CD14-positive monocyte (primary cell): ENCODE measurements around the gene GGTLC2. TPM values are rescaled to one million over a fixed set of nuclear protein-coding genes. Genes with fewer than 3 reads are reported as not detected.

ENCODE experiments used
- DNase-seq, 3 donors: peaks; one replicate each; pipeline ENCODE4 v3.0.0-alpha.2; 2011 to 2022
- H2AFZ ChIP-seq: 2 replicates; pipeline ENCODE4 v1.6.0; 2012; ENCODE audit warnings: mild to moderate bottlenecking, low read depth, low read length, inconsistent platforms; ENCODE audit not compliant: insufficient read depth, poor library complexity, severe bottlenecking
- H3K27ac ChIP-seq, 2 donors: 1 replicate in 1 of 2; 2 replicates in 1 of 2; pipeline ENCODE4 v1.5.1; 2012 to 2013; ENCODE audit warnings: low read length in 2 of 2, control low read depth in 1 of 2, inconsistent platforms in 1 of 2, low read depth in 1 of 2, mild to moderate bottlenecking in 1 of 2
- H3K27me3 ChIP-seq, 2 donors: one replicate each; pipeline versions ENCODE4 v1.6.0 to v1.6.1; 2011 to 2013; ENCODE audit warnings: low read length in 2 of 2; ENCODE audit not compliant: control insufficient read depth in 2 of 2, insufficient read depth in 2 of 2
- H3K36me3 ChIP-seq, 2 donors: replicated peaks in 1 of 2; 1 replicate in 1 of 2; 2 replicates in 1 of 2; pipeline versions ENCODE4 v1.5.1 to v1.6.1; 2012 to 2013; ENCODE audit warnings: low read length in 2 of 2, control low read depth in 1 of 2, inconsistent platforms in 1 of 2, mild to moderate bottlenecking in 1 of 2; ENCODE audit not compliant: insufficient read depth in 2 of 2, control insufficient read depth in 1 of 2
- H3K4me1 ChIP-seq, 2 donors: 1 replicate in 1 of 2; 2 replicates in 1 of 2; pipeline versions ENCODE4 v1.5.1 to v1.6.1; 2012 to 2013; ENCODE audit warnings: low read length in 2 of 2, control low read depth in 1 of 2, inconsistent platforms in 1 of 2, mild to moderate bottlenecking in 1 of 2, moderate library complexity in 1 of 2; ENCODE audit not compliant: insufficient read depth in 2 of 2, control insufficient read depth in 1 of 2
- H3K4me2 ChIP-seq: replicated peaks from 2 replicates; pipeline ENCODE3; 2012; ENCODE audit warnings: low read length, moderate library complexity, mild to moderate bottlenecking; ENCODE audit not compliant: poor library complexity, severe bottlenecking; ENCODE audit errors: extremely low read depth
- H3K4me3 ChIP-seq, 3 experiments: fragments of 200-600 bp in 1 of 3; sonication (generic) in 1 of 3; replicated peaks in 1 of 3; 1 replicate in 2 of 3; 2 replicates in 1 of 3; pipeline ENCODE4 v1.5.1; 2011 to 2013; ENCODE audit warnings: low read length in 3 of 3, mild to moderate bottlenecking in 3 of 3, control low read depth in 2 of 3, low read depth in 2 of 3, inconsistent platforms in 1 of 3, moderate library complexity in 1 of 3
- H3K79me2 ChIP-seq: 2 replicates; pipeline ENCODE4 v1.6.0; 2012; ENCODE audit warnings: mild to moderate bottlenecking, control low read depth, inconsistent platforms, low read length, moderate library complexity; ENCODE audit not compliant: insufficient read depth
- H3K9ac ChIP-seq: 2 replicates; pipeline ENCODE4 v1.6.0; 2017; ENCODE audit warnings: low read length, mild to moderate bottlenecking; ENCODE audit not compliant: insufficient read depth, poor library complexity, severe bottlenecking
- H3K9me3 ChIP-seq, 2 donors: replicated peaks in 1 of 2; 1 replicate in 1 of 2; 2 replicates in 1 of 2; pipeline versions ENCODE4 v1.5.1 to v1.6.1; 2012 to 2013; ENCODE audit warnings: low read length in 2 of 2, control low read depth in 1 of 2; ENCODE audit not compliant: control insufficient read depth in 1 of 2, insufficient read depth in 1 of 2
- H4K20me1 ChIP-seq: 2 replicates; pipeline ENCODE4 v1.6.0; 2012; ENCODE audit warnings: mild to moderate bottlenecking, low read length, control low read depth, moderate library complexity; ENCODE audit not compliant: insufficient read depth
- H3K27ac Mint-ChIP-seq, 7 donors: one replicate each; pipeline ENCODE4 v1.8.0; 2020; ENCODE audit warnings: mild to moderate bottlenecking in 7 of 7, mixed read lengths in 7 of 7, moderate library complexity in 6 of 7, inconsistent platforms in 2 of 7
- H3K27me3 Mint-ChIP-seq, 3 donors: one replicate each; pipeline ENCODE4 v1.8.0; 2021 to 2022; ENCODE audit warnings: low read depth in 3 of 3, mild to moderate bottlenecking in 3 of 3, mixed read lengths in 3 of 3, moderate library complexity in 3 of 3, inconsistent platforms in 1 of 3
- H3K36me3 Mint-ChIP-seq, 2 donors: one replicate each; pipeline ENCODE4 v1.8.0; 2020; ENCODE audit warnings: mixed read lengths in 2 of 2, inconsistent platforms in 1 of 2, mild to moderate bottlenecking in 1 of 2
- H3K4me1 Mint-ChIP-seq: one replicate; pipeline ENCODE4 v1.8.0; 2020; ENCODE audit warnings: mild to moderate bottlenecking, mixed read lengths
- H3K4me3 Mint-ChIP-seq, 2 donors: one replicate each; pipeline ENCODE4 v1.8.0; 2020; ENCODE audit warnings: mild to moderate bottlenecking in 2 of 2, mixed read lengths in 2 of 2, moderate library complexity in 1 of 2
- H3K9me3 Mint-ChIP-seq, 7 donors: one replicate each; pipeline ENCODE4 v1.8.0; 2020 to 2022; ENCODE audit warnings: mixed read lengths in 7 of 7, mild to moderate bottlenecking in 6 of 7, moderate library complexity in 6 of 7, inconsistent platforms in 2 of 7
- WGBS: methylation state at CpG from one replicate; pipeline ENCODE4 v1.1.5; 2013; ENCODE audit warnings: missing lambda C conversion rate; ENCODE audit not compliant: insufficient coverage; 5-methylcytosine and 5-hydroxymethylcytosine counted together
- intact Hi-C, 2 donors: fragments of 100-400 bp; cut with micrococcal nuclease; formaldehyde crosslinking; loops; one replicate each; pipeline versions ENCODE4 v1.15.0 to v1.15.1; 2023
- polyA plus RNA-seq, 3 donors: library from polyadenylated mRNA; depleted of rRNA in 1 of 3; unstranded in 2 of 3; stranded (reverse) in 1 of 3; fragments of 300-500 nt in 2 of 3; fragments of >200 nt in 1 of 3; fragmentation: Illumina TruSeq in 2 of 3; gene quantifications; 1 replicate in 2 of 3; 2 replicates in 1 of 3; pipeline ENCODE4 v1.2.3, GENCODE V29; 2012 to 2021
- TF ChIP-seq, protein P1 (sequence below): fragments of 200-600 bp; IDR thresholded peaks from one replicate; pipeline ENCODE4 v1.8.0; 2022; ENCODE audit warnings: antibody characterized with exemption, mild to moderate bottlenecking

The GGTLC2 gene
- polyA plus RNA-seq, 3 donors: not detected

DNA sequence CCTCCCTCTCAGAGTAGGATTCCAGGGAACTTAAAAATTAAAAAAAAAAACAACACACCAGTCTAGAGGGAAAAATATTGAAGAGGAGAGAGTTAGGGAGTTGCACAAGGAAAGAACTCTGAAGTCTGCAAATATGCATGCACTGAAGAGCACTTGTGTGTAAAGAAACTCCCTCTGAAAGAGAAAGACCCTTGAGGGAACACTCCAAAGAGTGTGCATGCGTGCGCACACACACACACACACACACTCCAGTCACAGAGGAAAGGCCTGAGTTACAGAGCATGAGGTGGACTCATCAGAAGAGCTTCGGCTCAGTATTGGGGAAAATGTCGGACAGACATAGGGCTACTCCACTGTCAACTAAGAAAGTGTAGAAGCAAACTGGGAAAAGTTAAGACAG lies 30.1 kb downstream of the GGTLC2 start:
- Mint-ChIP-seq H3K27ac (no peak overlapping the region), H3K9me3 (peaks cover 0 to 6% (median 0%) of the 10 kb centered on the region in 7 donors), H3K36me3 (no peaks in the 10 kb centered on the region), H3K27me3 (peaks cover 0 to 6% (median 5%) of the 10 kb centered on the region in 3 donors), H3K4me3 (no peak overlapping the region), H3K4me1 (no peaks in the 10 kb centered on the region)
- no CpG with 5 or more reads among the region's 4 CpGs for WGBS
- peaks cover 0 to 2% of the 10 kb centered on the region in 2 donors for H3K27me3 ChIP-seq
- H3K4me1 ChIP-seq: no peaks in the 10 kb centered on the region
- no peaks in the 10 kb centered on the region for H3K79me2 ChIP-seq
- H4K20me1 ChIP-seq: no peaks in the 10 kb centered on the region
- no peak overlapping the region for H3K9ac ChIP-seq
- TF ChIP-seq, protein P1, sequence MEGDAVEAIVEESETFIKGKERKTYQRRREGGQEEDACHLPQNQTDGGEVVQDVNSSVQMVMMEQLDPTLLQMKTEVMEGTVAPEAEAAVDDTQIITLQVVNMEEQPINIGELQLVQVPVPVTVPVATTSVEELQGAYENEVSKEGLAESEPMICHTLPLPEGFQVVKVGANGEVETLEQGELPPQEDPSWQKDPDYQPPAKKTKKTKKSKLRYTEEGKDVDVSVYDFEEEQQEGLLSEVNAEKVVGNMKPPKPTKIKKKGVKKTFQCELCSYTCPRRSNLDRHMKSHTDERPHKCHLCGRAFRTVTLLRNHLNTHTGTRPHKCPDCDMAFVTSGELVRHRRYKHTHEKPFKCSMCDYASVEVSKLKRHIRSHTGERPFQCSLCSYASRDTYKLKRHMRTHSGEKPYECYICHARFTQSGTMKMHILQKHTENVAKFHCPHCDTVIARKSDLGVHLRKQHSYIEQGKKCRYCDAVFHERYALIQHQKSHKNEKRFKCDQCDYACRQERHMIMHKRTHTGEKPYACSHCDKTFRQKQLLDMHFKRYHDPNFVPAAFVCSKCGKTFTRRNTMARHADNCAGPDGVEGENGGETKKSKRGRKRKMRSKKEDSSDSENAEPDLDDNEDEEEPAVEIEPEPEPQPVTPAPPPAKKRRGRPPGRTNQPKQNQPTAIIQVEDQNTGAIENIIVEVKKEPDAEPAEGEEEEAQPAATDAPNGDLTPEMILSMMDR: no peak
- H3K27ac ChIP-seq: no peak overlapping the region
- no peak for DNase-seq
- no peaks in the 10 kb centered on the region for H3K36me3 ChIP-seq
- no peak overlapping the region for H3K4me3 ChIP-seq
- no peak overlapping the region for H3K4me2 ChIP-seq
- H2AFZ ChIP-seq: no peak overlapping the region
- H3K9me3 ChIP-seq: no peaks in the 10 kb centered on the region
- intact Hi-C loops: no loop called here

DNA sequence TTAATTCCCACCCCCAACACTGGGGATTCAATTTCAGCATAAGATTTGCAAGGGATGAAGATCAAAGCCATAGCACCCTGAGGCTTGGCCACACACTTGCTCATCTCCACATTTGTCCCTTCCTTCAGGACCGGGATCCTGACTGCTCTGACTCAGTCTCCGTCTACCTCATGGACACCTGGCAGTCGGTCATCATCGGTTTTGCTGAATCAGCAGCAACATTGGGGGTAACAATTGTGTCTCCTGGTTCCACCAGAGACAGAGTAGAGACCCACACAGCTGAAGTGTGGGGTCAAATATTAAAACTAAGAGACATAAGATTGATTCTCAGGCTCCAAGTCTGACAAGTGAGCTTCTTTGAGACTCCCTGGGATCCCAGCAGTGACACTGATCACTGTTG lies 34.6 kb downstream of the GGTLC2 start:
- no peak overlapping the region for H3K4me3 ChIP-seq
- no peak overlapping the region for H3K27ac Mint-ChIP-seq
- H3K4me1 ChIP-seq: no peaks in the 10 kb centered on the region
- H3K27me3 Mint-ChIP-seq: peaks cover 0 to 8% (median 5%) of the 10 kb centered on the region in 3 donors
- intact Hi-C loops: no loop called here
- no peak overlapping the region for H3K27ac ChIP-seq
- H2AFZ ChIP-seq: no peak overlapping the region
- H3K9me3 ChIP-seq: no peaks in the 10 kb centered on the region
- no peaks in the 10 kb centered on the region for H3K79me2 ChIP-seq
- no peak for DNase-seq
- WGBS: 96% methylated on average over 4 of the region's 4 CpGs
- no peaks in the 10 kb centered on the region for H3K9me3 Mint-ChIP-seq
- H3K4me2 ChIP-seq: no peak overlapping the region
- TF ChIP-seq, protein P1: no peak
- no peaks in the 10 kb centered on the region for H3K4me1 Mint-ChIP-seq
- peaks cover 0 to 2% of the 10 kb centered on the region in 2 donors for H3K27me3 ChIP-seq
- no peak overlapping the region for H3K4me3 Mint-ChIP-seq
- no peaks in the 10 kb centered on the region for H3K36me3 ChIP-seq
- no peak overlapping the region for H3K9ac ChIP-seq
- no peaks in the 10 kb centered on the region for H4K20me1 ChIP-seq
- H3K36me3 Mint-ChIP-seq: no peaks in the 10 kb centered on the region
